Tibial artery (tissue), 4 donors: ENCODE measurements around the gene OPCML.

Experiments used
- DNase-seq, 2 donors: peaks; one replicate each; pipeline ENCODE4 v3.0.0-alpha.2; 2019
- H3K27ac ChIP-seq, 2 donors: fragments of 200-600 bp; sonication (generic) in 1 of 2; 1 replicate in 1 of 2; 2 replicates in 1 of 2; pipeline ENCODE4 v1.5.1; 2018 to 2019; ENCODE audit warnings: mild to moderate bottlenecking in 1 of 2
- H3K27me3 ChIP-seq, 2 donors: fragments of 200-600 bp; sonication (generic) in 1 of 2; one replicate each; pipeline versions ENCODE4 v1.5.1 to v1.6.0; 2016 to 2019
- H3K36me3 ChIP-seq, 3 donors: fragments of 200-600 bp; sonication (generic) in 2 of 3; one replicate each; pipeline ENCODE4 v1.5.1; 2016 to 2019; ENCODE audit warnings: mild to moderate bottlenecking in 2 of 3
- H3K4me1 ChIP-seq, 4 donors: fragments of 200-600 bp; sonication (generic) in 2 of 4; 1 replicate in 3 of 4; 2 replicates in 1 of 4; pipeline ENCODE4 v1.5.1; 2016 to 2019
- H3K4me3 ChIP-seq, 2 donors: fragments of 200-600 bp; sonication (generic) in 1 of 2; 1 replicate in 1 of 2; 2 replicates in 1 of 2; pipeline ENCODE4 v1.5.1; 2018 to 2019; ENCODE audit warnings: mild to moderate bottlenecking in 2 of 2
- H3K9me3 ChIP-seq, 3 donors: fragments of 200-600 bp; sonication (generic) in 1 of 3; one replicate each; pipeline ENCODE4 v1.5.1; 2016 to 2019
- intact Hi-C: fragments of 100-400 bp; cut with DNase I; formaldehyde crosslinking; loops from one replicate; pipeline ENCODE4 v1.15.0; 2023; ENCODE audit warnings: low total_unique reads
- TF ChIP-seq, protein P1 (sequence below), 2 experiments: fragments of 200-600 bp in 1 of 2; fragments of 450-650 bp in 1 of 2; IDR thresholded peaks; one replicate each; pipeline ENCODE4 v1.5.1; 2017 to 2019; ENCODE audit warnings: antibody characterized with exemption in 2 of 2, mild to moderate bottlenecking in 1 of 2, moderate library complexity in 1 of 2

OPCML gene

DNA sequence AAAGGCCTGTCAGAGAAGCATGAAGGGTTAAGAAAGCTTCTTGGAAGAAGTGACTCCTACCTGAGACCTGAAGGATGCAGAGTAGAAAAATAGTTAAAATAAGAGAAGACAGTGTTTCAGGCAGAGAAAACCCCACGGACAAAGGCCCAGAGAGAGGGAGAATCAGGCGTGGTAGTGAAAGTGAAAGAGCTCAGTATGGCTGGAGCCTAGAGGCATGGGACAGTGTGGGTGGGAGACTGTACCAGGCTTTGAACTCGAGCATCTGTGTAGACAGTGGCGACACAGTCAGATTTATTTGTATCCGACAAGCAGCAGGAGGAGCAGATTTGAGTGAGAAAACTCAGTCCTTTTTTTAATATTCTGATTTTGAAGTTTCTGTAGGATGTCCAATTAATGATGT lies 360.0 kb downstream of the OPCML start:
- Histone ChIP-seq H3K27ac (no peak overlapping the region), H3K36me3 (no peaks in the 10 kb centered on the region), H3K27me3 (peaks cover 0 to 3% of the 10 kb centered on the region in 2 donors), H3K4me3 (no peak overlapping the region), H3K4me1 (no peaks in the 10 kb centered on the region), H3K9me3 (no peaks in the 10 kb centered on the region)
- intact Hi-C loops, result no loop called here
- DNase-seq, result no peak
- TF ChIP-seq, protein P1, sequence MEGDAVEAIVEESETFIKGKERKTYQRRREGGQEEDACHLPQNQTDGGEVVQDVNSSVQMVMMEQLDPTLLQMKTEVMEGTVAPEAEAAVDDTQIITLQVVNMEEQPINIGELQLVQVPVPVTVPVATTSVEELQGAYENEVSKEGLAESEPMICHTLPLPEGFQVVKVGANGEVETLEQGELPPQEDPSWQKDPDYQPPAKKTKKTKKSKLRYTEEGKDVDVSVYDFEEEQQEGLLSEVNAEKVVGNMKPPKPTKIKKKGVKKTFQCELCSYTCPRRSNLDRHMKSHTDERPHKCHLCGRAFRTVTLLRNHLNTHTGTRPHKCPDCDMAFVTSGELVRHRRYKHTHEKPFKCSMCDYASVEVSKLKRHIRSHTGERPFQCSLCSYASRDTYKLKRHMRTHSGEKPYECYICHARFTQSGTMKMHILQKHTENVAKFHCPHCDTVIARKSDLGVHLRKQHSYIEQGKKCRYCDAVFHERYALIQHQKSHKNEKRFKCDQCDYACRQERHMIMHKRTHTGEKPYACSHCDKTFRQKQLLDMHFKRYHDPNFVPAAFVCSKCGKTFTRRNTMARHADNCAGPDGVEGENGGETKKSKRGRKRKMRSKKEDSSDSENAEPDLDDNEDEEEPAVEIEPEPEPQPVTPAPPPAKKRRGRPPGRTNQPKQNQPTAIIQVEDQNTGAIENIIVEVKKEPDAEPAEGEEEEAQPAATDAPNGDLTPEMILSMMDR (IDR thresholded peaks at IDR 0.05), result no peak

DNA sequence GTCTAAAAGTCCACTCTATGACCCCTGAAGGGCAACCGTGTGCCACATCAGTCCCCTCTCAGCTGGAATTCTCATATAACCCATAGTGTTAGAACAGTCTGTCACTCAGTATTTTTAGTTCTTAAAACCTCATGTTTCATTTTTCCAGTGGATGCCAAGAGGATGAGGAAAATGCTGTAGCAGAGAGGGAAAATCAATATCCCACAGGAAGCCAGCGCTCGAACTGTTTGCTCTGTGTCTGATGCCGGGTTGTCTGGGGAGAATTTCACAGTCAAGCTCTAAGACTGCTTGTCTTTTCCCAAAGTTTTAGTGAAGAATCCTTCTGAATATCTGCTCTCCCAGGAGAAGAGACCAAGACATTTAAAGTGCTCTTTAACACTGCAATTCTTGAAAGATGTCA lies 360.9 kb downstream of the OPCML start:
- Histone ChIP-seq H3K9me3 (no peaks in the 10 kb centered on the region), H3K36me3 (no peaks in the 10 kb centered on the region), H3K4me3 (no peak overlapping the region), H3K27me3 (peaks cover 0 to 3% of the 10 kb centered on the region in 2 donors), H3K4me1 (no peaks in the 10 kb centered on the region), H3K27ac (no peak overlapping the region)
- intact Hi-C loops, result no loop called here
- TF ChIP-seq, protein P1 (IDR thresholded peaks at IDR 0.05), result no peak
- DNase-seq, result no peak

DNA sequence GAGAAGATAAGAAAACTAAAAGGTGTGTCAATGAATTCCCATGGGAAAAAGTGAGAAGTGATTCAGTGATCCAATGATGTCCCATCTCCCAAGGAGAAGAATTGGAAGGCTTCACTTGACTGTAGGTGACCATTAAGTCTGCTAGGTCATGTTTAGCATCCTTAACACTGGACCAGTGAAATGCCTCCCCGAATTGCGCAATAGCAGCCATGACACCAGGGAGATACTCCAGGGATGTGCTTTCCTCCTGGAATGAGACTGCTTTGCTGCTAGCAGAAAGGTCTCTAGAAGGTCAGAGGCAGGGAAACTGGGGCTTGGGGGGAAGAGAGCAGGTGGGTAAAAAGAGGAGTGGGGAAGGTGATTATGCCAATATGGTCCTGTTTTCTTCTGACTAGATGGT lies 364.3 kb downstream of the OPCML start:
- no peaks in the 10 kb centered on the region for H3K36me3 ChIP-seq
- H3K4me3 ChIP-seq, result no peak overlapping the region
- no peaks in the 10 kb centered on the region for H3K9me3 ChIP-seq
- peaks cover 0 to 3% of the 10 kb centered on the region in 2 donors for H3K27me3 ChIP-seq
- DNase-seq, result no peak
- no peak overlapping the region for H3K27ac ChIP-seq
- intact Hi-C loops, result no loop called here
- TF ChIP-seq, protein P1 (IDR thresholded peaks at IDR 0.05), result no peak
- H3K4me1 ChIP-seq, result no peaks in the 10 kb centered on the region

DNA sequence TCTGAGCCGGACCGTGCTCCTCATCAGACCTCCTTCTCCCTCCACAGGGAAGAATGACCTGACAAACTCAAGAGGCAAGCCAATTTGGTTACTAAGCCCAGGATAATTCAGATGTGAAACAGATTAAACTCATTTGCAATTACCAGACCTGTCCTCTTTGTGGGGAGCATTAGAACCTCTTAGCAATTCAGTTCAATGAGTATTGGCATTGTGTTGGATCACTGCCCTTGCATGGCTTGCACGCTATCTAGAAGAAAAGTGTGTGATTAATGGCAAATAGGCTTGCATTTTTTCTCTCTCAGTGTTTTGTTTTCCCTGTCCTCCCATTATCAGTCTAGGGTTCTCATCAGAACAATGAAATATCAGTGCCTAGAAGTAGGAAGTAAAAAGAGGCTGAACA lies 365.6 kb downstream of the OPCML start:
- TF ChIP-seq, protein P1 (IDR thresholded peaks at IDR 0.05), result no peak
- H3K27ac ChIP-seq, result no peak overlapping the region
- no peak for DNase-seq
- H3K4me1 ChIP-seq, result no peaks in the 10 kb centered on the region
- intact Hi-C loops, result no loop called here
- no peak overlapping the region for H3K4me3 ChIP-seq
- no peaks in the 10 kb centered on the region for H3K36me3 ChIP-seq
- no peaks in the 10 kb centered on the region for H3K9me3 ChIP-seq
- peaks cover 0 to 3% of the 10 kb centered on the region in 2 donors for H3K27me3 ChIP-seq

DNA sequence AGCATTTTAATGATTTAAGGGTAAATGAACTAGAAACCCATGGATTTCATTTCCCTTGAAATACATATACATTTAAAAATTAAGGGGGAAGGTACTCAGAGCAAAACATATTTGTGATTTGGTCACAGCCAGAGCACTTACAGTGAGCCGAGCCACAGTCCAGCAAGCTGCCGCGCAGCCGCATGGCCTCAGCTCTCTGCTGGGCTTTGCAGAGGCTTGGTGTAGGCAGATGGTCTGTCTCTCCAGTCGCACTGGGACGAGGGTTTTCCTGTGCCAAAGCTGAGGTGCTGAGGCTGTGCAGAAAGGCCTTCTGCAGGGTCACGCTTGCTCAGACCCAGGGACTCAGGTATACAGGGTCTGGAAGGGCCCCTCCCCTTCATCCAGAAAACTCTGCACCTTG lies 367.3 kb downstream of the OPCML start:
- no peaks in the 10 kb centered on the region for H3K36me3 ChIP-seq
- H3K9me3 ChIP-seq, result no peaks in the 10 kb centered on the region
- H3K27me3 ChIP-seq, result peaks cover 0 to 3% of the 10 kb centered on the region in 2 donors
- no peaks in the 10 kb centered on the region for H3K4me1 ChIP-seq
- H3K27ac ChIP-seq, result no peak overlapping the region
- intact Hi-C loops, result no loop called here
- TF ChIP-seq, protein P1 (IDR thresholded peaks at IDR 0.05), result no peak
- no peak overlapping the region for H3K4me3 ChIP-seq
- no peak for DNase-seq
